GM19238 (cell line): ENCODE measurements around the gene RELT.
A peak's percentile ranks its signal among the peaks of the same experiment; 100 is the strongest.

Experiments used
- DNase-seq: peaks from one replicate; pipeline ENCODE4 v3.0.0; 2011; ENCODE audit warnings: low spot score; ENCODE audit not compliant: insufficient read length

RELT gene

DNA sequence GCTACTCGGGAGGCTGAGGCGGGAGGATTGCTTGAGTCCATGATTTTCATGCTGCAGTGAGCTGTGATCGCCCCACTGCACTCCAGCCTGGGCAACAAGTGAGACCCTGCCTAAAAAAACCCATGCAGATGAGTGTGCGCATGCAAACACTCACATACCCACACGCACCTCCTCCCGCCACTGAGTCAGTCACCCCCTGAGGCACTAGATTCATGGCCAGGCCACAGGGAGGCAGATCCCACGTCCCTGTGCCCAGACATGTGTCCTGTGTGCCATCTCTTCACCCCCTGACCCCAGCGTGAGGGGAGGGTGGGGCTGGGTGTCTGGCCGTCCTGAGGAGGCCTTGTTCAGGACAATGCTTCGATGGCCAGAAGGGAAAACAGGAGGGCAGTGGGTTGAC, 15.5 kb downstream of the RELT start:
- DNase-seq: no peak

DNA sequence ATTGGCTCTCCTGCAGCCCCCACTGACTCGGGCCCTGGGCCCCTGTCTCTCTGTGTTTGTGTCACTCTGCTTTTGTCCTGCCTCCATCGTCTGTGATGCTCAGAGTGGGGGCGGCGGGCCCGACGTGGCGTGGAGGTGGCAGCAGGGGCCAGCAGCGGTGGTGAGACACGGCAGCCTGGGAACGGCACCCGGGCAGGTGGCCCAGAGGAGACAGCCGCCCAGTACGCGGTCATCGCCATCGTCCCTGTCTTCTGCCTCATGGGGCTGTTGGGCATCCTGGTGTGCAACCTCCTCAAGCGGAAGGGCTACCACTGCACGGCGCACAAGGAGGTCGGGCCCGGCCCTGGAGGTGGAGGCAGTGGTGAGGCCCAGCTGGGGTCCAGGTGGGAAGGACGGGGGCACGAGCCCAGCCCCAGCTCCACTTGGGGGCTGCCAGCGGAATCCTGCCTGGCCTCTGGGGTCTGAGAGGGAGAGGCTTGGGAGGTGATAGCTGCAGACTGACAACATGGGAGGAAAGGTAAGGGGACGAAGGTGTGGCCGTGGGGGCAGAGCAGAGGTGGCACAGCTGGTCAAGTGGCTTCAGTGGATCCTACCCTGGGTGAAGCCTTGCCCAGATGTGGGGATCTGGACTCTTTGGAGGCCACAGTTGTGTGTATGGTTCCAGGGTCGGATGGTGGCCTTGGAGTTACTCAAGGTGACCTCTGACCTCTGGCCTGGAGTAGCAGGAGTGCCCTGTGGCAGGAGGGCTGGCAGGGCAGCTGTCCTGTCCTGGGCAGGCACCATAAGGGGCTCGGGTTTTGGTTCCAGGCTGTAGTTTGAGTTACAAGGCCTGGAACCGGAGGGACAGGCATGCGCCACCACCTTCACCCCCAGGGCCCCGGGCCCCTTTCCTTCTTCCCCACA, 16.2 kb downstream of the RELT start:
- DNase-seq: no peak

DNA sequence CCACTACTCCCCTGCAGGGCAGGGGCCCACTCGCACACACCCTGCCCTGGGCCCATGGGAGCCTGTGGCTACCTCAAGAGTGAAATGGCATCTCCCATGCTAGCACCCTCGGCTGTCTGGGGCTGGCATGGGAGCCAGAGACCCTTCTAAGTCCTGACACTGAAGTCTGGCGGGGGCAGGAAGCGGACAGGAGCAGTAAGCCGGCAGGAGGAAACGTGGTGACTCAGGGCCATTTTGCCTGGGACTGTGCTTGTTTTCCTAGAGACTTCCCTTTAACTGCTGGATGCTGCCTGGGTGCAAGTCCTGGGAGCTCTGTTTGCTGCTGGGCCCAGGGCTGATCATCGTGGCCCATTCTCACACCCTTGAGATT, 16.8 kb downstream of the RELT start:
- no peak for DNase-seq

DNA sequence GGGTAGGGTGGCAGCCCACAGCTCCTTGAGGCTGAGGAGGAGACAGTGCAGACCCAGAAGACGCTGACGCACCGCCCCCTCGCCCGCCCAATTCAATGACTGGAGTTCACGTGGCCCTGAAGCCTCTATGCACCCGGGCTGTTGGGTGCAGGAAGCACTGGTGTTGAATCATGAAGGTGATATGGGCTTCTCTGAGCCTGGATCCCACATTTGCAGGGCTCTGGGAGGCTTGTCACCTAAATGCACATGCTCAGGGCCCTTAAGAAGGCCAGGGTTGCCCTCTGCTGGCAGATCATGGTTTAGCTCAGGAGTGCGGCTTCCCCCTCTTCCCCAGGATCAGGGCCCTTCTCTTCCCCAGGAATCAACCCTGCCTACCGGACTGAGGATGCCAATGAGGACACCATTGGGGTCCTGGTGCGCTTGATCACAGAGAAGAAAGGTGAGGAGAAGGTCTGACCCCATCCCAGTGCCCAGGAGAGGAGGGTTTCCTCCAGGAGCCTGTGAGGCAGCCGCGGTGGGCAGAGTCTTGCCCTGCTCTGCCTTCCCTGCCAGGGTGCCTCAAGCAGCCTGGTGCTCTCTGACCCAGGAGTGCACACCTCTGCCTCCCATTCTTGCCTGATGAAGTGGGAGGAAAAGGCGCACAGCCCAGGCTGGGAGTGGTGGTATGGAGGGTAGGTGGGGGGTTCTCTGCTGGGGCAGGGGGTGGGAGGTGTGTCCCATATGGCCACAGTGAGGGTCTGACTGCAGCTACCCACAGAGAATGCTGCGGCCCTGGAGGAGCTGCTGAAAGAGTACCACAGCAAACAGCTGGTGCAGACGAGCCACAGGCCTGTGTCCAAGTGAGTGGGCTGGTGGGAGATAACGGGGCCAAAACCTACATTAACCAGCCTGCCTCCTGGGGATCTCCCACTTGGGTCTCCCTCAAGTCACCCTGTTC, 17.5 kb downstream of the RELT start:
- peak; percentile 77 for DNase-seq

DNA sequence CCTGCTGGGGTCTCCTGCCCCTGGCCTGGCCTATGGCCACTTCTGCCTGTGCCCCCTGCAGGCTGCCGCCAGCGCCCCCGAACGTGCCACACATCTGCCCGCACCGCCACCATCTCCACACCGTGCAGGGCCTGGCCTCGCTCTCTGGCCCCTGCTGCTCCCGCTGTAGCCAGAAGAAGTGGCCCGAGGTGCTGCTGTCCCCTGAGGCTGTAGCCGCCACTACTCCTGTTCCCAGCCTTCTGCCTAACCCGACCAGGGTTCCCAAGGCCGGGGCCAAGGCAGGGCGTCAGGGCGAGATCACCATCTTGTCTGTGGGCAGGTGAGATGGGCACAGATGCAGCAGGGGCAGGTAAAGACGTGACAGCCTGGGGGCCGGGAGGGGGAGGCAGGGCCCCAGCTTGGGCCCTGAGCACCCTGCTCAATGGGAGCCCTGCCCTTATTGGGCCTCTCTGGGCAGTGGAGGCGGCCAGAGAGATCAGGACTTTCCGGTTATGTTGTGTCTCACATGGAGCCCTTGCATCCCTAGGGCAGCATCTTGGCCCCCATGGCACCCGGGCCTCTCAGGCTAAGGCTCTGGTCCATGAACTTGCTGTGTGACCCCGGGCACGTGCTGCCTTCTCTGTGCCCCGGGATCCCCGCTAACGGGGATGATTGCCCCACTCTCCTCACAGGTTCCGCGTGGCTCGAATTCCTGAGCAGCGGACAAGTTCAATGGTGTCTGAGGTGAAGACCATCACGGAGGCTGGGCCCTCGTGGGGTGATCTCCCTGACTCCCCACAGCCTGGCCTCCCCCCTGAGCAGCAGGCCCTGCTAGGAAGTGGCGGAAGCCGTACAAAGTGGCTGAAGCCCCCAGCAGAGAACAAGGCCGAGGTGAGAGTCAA, 18.5 kb downstream of the RELT start:
- DNase-seq: no peak

DNA sequence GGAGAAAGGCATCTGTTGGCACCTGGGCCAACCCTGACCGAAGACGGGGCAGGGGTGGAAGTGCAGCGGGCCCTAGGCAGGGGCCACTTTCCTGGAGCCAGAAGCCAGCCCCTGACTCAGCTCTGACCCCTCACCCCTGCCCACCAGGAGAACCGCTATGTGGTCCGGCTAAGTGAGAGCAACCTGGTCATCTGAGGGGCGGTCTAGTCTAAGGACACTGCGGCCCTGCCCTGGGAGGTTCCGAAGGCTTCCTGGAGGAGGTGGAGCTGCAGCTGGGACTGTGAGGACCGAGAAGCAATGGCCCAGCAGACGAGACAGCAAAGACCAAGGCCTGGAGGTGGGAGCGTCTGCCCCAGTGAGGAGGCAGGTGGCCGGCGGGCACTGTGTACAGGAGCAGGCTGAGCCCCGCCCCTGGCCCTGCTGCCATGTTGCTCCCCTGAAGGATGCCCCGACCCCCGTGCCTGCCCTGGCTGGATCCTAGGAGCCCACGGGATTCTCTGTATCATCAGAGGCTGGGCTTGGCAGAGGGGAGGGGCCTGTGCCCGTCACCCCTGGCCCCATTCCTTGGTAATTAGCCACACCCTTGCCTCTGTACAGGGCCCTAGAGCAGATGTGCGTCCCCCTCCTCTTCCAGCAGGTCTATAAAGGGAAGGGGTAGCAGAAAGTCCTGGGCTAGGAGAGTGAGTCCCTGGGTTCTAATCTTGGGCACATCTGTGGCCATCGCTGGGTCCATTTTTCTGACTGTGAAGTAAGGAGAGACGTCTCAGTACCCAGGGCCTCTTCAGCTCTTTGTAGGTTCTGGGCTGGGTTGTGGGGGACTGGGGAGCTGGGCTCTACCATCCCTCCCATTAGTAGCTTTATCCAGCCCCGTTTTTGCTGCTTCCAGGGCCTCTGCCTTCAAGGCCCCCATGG, 19.4 kb downstream of the RELT start:
- DNase-seq: no peak

DNA sequence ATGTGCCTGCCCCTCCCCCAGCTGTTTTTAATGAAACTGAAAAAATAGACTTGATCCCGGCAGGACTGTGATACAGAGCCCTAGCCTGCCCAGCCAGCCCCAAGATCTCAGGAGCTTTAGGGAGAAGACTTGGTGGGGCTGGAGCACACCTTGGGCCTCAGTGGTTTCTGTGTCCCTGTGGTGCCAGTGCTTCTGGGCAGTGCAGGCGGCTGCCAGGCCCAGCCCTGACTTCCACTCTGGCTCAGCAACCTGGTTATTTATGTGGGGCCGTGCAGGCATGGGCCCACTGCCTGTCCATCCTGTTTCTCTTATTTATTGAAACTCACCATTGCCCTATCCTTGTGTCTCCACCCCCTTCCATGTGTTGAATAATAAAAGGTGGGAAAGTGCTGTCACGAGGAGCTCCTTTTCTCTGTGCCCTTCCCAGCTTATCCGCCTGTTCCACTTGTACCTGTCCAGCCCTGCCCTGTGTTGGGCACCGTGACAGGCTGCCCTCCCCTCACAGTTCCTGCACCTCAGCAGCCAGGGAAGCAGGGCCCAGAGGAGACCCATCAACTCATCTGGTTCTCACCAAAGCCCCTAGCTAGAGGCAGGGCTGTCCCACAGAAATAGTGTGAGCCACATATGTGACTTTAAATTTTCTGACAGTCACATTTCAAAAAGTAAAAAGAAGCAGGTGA, 20.2 kb downstream of the RELT start:
- no peak for DNase-seq

DNA sequence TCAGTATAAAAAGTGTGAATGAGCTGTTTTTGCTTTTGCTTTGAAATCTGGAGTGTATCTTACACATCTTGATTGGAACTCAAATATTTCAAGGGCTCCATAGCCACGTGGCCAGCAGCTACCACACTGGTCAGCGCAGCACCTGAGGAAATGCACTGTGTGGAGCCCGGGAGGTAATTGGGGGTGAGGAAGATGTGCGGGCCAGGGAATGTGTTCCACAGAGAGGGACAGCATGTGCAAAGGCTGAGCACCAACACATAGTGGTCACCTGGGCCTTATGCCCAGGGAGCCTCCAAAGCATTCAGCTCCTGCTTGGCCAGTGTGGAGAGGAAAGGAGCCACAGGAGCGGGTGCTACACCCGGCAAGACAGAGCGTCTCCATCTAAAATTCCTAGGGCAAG, 20.8 kb downstream of the RELT start:
- no peak for DNase-seq

DNA sequence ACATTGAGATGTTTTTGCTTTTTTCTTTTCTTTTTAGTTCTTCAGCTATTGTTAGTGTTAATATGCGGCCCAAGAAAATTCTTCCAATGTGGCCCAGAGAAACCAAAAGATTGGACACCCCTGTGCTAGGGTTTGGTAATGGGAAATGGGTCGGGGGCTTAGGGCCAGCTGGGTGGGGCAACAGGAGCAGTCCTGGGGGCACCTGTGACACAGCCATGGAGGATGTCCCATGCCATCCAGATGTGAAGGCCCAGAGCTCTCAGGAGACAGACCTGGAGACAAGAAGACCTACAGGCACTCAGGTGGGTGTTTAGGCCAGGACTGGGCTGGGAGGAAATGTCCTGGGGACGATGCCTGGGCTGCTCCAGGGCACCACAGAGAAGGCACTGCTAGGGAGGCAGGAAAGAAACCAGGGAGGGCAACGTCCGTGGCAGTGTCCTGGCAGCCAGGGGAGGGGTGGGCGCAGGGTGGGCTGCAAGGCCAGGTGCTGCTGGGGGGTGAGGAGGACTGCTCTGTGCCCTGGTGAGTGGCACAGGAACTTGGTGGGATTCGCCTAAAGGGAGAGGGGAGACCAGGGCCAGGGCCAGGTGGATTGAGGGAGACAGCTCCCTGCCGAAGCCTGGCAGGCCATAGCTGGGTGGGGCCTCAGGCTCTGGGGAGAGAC, 21.4 kb downstream of the RELT start:
- DNase-seq: no peak

DNA sequence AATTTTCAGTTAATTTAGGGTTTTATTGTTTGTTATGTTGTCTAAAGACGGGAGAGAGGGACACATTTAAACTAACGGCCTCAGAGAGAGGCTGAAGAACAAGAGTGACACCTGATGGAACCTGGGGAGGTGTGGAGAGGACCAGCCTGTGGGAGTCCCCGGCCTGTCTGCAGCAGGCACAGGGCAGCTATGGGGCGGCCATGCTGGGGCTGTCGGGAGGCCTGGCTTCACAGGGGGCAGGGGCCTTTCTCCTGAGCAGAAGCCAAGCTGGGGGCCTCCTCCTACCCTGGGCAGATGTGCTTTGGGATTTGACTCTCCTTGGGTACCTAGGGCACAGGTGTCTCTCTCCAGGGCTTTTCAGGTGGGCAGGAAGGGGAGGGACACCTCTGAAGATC, 21.9 kb downstream of the RELT start:
- no peak for DNase-seq

DNA sequence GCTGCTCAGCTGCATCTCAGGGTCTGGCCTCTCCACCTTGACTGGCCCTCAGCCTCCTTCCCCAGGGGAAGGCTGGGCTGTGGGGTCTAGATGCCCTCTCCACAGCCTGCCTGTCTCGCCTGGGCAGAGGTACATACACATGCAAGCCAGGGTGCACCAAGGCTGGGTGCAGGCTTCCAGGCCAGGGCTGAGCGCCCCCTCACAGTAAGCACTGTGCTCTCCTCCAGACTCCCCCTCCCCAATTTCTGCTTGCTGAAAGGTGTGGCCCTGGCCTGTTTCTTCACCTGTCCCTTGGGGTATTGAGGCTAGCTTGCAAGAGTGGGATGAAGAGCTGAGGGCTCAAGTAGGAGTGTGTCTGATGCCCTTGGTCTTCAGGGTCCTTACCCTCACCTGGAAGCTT, 22.5 kb downstream of the RELT start:
- no peak for DNase-seq

DNA sequence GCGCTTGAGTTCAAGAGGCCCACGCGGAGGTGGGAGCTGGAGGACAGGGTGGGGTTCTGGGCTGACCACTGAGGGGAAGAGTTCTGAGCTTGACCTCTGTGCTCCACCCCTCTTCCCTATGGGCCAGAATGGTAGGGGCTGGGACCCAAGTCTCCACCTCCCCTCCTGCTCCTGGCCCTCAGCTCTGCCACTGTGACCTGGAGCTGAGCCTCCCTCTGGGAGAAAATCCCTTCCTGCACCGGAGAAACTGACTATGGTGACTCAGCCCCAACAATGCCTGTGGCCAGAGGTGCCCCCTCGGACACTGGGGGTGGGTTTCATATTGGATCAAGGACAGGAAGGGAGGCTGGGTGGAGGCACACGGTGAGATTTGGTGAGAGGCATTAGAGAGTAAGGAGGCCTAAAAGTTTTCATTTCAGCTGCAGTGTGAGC, 23.0 kb downstream of the RELT start:
- no peak for DNase-seq

DNA sequence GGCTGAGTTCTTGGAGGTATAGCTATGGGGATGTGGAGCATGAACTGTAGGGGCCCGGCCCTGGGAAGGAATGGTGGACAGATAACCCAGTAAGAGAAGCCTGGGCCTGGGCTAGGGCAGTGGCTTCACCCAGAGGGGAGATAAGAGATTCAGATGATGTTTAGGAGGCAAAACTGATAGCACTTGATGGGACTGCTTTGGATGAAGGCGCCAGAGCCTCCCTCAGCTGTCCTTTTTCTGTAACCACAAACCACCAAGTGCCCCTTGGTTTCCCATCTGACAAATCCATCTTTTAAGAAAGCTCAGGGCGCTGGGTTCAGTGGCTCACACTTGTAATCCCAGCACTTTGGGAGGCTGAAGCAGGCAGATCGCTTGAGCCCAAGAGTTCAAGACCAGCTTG, 23.4 kb downstream of the RELT start:
- DNase-seq: no peak

DNA sequence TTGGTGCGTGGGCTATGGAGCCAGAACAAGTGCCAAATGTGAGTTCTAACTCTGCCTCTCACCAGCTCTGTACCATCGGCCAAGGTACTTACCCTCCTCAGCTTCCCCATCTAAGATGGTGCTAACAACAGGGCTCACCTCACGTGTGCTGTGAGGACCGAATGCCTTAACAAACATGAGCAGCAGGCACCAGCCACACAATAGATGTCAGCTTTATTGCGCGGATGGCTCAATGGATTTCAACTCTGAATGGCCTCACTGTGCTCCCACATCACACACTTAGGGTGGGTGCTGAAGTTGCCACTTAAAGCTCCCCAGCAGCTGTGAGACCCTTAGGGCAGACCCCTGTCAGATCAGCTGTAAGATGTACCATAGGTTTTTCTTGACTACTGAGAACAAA, 24.1 kb downstream of the RELT start:
- DNase-seq: no peak

DNA sequence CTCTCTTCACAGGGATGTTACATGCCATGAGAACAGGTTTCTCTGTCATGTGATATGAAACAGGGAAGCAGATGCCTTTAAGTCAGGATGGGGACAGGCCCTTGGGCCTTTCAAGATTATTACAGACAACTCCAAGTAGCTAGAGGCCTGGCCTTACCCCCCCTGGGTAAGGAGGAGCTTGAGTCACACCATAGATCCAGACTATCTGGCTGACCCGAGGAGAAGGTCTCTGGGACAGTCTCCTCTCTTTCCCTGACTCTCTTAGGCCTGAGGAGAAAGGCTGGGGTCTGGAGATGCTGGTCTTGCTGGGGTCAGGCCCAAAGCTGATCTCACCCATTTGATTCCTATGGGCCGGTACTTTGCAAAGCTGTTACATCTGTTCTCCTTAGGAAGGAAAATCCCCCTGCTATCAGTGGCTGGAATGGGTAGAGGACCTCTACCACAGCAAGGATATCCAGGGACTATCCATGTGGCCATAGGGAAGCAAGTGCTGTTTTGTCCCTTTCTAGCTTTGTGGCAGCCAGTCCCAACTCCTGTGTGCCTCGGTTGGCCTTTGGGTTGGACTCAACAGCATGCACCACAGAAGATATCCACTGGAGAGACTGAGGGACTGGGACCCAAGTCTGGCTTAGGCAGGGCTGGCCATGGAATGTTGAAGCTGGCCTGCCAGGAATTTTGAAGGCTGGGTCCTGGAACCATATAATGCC, 25.2 kb downstream of the RELT start:
- DNase-seq: no peak

DNA sequence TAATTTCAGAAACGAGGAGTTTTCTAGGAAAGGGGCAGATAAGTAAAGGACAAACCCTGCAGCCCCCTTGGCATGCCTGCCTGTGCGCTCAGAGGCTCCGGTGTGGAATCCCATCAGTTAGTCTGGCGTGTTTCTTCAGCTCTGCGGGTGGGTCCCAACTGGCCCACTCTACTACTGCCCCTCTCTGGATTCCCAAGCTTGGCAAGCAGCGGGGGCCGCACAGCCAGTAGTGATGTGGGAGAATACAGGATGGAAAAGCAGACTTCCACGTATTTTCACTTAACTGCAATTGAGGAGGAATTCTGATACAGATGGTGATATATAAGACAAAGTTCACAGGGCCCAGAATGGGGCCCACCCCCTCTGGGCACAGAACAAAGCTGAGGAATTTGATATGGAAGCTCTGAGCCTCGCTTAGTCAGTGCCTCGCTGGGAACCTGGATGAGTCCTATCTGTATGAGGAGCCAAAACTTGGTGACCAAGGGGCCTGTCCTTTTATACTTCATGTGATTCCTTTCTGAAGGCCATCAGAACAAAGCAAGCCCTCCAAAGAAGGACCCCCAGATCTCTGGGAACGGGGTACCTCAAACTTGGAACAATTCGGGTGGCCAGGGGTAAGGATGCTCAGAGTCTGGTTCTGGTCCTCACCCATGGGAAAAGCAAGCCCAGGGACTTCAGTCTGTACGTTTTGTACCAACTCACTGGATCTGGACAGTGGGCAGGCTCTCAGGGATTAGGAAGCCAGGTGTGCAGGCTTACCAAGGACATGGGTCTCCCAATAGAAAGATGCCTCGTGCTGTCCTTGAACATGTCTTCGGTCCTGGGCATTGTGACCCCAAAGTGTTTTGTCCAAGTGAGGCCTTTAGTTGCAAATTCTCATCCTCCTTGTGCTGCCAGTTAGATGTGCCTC, 26.0 kb downstream of the RELT start:
- DNase-seq: no peak

DNA sequence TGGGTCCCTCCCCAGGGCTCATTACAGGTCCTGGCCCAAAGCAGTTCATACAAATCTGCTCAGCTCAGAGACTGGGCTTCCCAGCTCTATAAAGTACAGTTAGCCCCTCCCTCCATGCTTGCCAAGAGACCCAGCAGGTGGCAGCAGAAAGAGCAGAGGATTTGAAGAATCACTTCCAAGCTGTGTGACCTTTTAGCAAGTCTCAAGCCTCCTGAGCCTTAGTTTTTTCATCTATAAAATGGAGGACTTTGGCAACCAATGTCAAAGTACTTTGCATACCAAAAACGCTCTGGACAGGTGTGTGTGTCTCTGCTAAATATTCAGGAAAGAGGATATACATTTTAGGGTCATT, 26.6 kb downstream of the RELT start:
- DNase-seq: no peak

DNA sequence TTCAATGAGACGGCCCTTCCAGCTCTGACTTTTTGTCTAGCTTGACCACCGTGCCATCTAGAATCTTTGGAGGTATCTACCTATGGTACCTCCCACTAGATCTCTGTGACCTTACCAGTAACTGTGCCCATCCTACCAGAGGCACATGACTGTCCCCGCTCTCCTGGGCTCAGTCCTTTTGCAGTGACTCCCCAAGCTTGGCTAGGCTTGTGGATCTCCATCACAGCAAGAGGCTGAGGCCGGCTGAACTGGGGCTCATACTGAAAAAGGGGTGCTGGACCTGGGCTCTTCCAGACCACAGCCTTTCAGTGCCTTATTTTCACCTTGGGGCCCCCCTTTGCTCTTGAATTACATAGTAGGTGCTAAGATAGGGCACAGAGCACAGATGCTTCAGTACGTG, 27.3 kb downstream of the RELT start:
- DNase-seq: no peak
